ENCODE data around the gene CLTA. TPM values are rescaled to one million over a fixed set of nuclear protein-coding genes. Genes with fewer than 3 reads are reported as not detected.

The CLTA gene
- total and polyA plus RNA-seq, 7 experiments from 2014 or later: 32.2 to 140 (median 72.0) TPM

DNA sequence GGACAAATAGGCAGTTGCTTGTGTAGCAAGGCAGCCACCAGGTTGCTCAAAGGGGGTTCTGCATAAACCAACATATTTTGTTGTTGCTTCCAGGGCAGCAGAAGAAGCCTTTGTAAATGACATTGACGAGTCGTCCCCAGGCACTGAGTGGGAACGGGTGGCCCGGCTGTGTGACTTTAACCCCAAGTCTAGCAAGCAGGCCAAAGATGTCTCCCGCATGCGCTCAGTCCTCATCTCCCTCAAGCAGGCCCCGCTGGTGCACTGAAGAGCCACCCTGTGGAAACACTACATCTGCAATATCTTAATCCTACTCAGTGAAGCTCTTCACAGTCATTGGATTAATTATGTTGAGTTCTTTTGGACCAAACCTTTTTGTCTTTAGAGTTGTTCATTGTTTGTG is 20.8 kb downstream of the CLTA start:
- Mint-ChIP-seq H3K9me3 (no peaks in the 10 kb centered on the region), H3K4me3 (no peak overlapping the region), H3K36me3 (peaks cover 10 to 57% (median 20%) of the 10 kb centered on the region in 5 donors), H3K4me1 (peaks cover 28 to 80% (median 65%) of the 10 kb centered on the region in 7 donors), H3K27me3 (no peaks in the 10 kb centered on the region), H3K27ac (peak overlapping the region in 6 of 9 donors; percentile 28 to 54 (median 38))
- intact Hi-C loops (cut with micrococcal nuclease): no loop called here
- no peak overlapping the region for H3K27ac ChIP-seq (ENCODE audit: low read depth, low read length)
- H3K4me1 ChIP-seq (ENCODE audit: control insufficient read depth in 2 of 2, insufficient read depth in 2 of 2, low read length in 2 of 2): peaks cover 5 to 12% of the 10 kb centered on the region in 2 donors
- H3K36me3 ChIP-seq (ENCODE audit: control insufficient read depth in 2 of 3, insufficient read depth in 3 of 3, low read length in 3 of 3): peaks cover 3 to 77% (median 24%) of the 10 kb centered on the region in 3 experiments
- no peaks in the 10 kb centered on the region for H3K27me3 ChIP-seq (ENCODE audit: control insufficient read depth in 2 of 2, insufficient read depth in 2 of 2, low read length in 2 of 2)
- no peaks in the 10 kb centered on the region for H3K9me3 ChIP-seq (ENCODE audit: control insufficient read depth in 2 of 3, low read length in 3 of 3)
- no peak for DNase-seq
- H3K4me3 ChIP-seq (ENCODE audit: low read length): no peak overlapping the region
- POLR2A ChIA-PET: no interaction called here
- CTCF ChIA-PET: no interaction called here
- ATAC-seq: no peak

DNA sequence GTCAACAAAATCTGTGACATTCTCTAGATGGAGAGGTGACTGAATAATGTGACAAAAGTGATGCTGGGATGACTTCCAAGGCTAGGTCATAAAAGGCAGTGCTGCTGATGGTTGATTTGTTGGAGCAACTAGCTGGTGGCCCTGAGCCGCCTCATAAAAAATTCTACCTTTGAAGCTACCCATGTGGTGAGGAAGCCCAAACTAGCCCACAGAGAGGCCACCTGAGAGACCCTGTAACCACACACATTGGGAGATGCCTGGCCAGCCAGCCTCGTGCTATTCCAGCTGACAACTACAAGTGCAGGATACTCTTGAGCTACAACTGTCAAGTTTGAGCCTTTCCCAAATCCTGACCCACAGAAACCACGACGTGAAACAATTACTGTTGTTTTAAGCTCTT is 22.7 kb downstream of the CLTA start:
- Mint-ChIP-seq H3K4me1 (peaks cover 30 to 78% (median 63%) of the 10 kb centered on the region in 7 donors), H3K36me3 (peaks cover 13 to 47% (median 23%) of the 10 kb centered on the region in 5 donors), H3K9me3 (no peaks in the 10 kb centered on the region), H3K27me3 (no peaks in the 10 kb centered on the region), H3K27ac (peak overlapping the region in 5 of 9 donors; percentile 25 to 71 (median 61)), H3K4me3 (no peak overlapping the region)
- ATAC-seq (no peak), DNase-seq (no peak)
- Histone ChIP-seq H3K9me3 (ENCODE audit: control insufficient read depth in 2 of 3, low read length in 3 of 3) (no peaks in the 10 kb centered on the region), H3K27me3 (ENCODE audit: control insufficient read depth in 2 of 2, insufficient read depth in 2 of 2, low read length in 2 of 2) (no peaks in the 10 kb centered on the region), H3K4me3 (ENCODE audit: low read length) (no peak overlapping the region), H3K36me3 (ENCODE audit: control insufficient read depth in 2 of 3, insufficient read depth in 3 of 3, low read length in 3 of 3) (peaks cover 0 to 69% (median 21%) of the 10 kb centered on the region in 3 experiments), H3K27ac (ENCODE audit: low read depth, low read length) (no peak overlapping the region), H3K4me1 (ENCODE audit: control insufficient read depth in 2 of 2, insufficient read depth in 2 of 2, low read length in 2 of 2) (peaks cover under 1 to 17% of the 10 kb centered on the region in 2 donors)
- CTCF ChIA-PET: no interaction called here
- POLR2A ChIA-PET: interaction anchor here (0.6 to 1.6 kb wide), 5 partner anchors 11 to 81 kb away, joined by 3 to 4 read pairs (median 3); partner anchors contain the start of gene CLTA
- intact Hi-C loops (cut with micrococcal nuclease): no loop called here

DNA sequence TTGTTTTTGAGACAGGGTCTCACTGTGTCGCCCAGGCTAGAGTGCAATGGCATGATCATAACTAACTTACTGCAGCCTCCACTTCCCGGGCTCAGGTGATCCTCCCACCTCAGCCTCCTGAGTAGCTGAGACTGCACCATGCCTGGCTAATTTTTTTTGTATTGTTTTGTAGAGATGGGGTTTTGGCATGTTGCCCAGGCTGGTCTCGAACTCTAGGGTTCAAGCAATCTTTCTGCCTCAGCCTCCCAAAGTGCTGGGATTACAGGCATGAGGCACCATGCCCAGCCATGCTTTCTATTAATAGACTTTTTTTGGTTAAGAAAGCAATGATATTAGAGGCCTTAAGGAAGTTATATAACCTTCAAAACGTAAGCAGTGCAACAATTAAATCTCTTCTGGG is 23.3 kb downstream of the CLTA start:
- Histone ChIP-seq H3K27ac (ENCODE audit: low read depth, low read length) (no peak overlapping the region), H3K9me3 (ENCODE audit: control insufficient read depth in 2 of 3, low read length in 3 of 3) (no peaks in the 10 kb centered on the region), H3K4me3 (ENCODE audit: low read length) (no peak overlapping the region), H3K4me1 (ENCODE audit: control insufficient read depth in 2 of 2, insufficient read depth in 2 of 2, low read length in 2 of 2) (peaks cover 0 to 18% of the 10 kb centered on the region in 2 donors), H3K36me3 (ENCODE audit: control insufficient read depth in 2 of 3, insufficient read depth in 3 of 3, low read length in 3 of 3) (peaks cover 0 to 69% (median 16%) of the 10 kb centered on the region in 3 experiments), H3K27me3 (ENCODE audit: control insufficient read depth in 2 of 2, insufficient read depth in 2 of 2, low read length in 2 of 2) (no peaks in the 10 kb centered on the region)
- Mint-ChIP-seq H3K9me3 (no peaks in the 10 kb centered on the region), H3K4me3 (no peak overlapping the region), H3K4me1 (peaks cover 34 to 78% (median 63%) of the 10 kb centered on the region in 7 donors), H3K27ac (peak overlapping the region in 3 of 9 donors; percentile 35 to 71 (median 61)), H3K27me3 (no peaks in the 10 kb centered on the region), H3K36me3 (peaks cover 13 to 48% (median 23%) of the 10 kb centered on the region in 5 donors)
- ATAC-seq (no peak), DNase-seq (no peak)
- intact Hi-C loops (cut with micrococcal nuclease): no loop called here
- ChIA-PET CTCF (no interaction called here), POLR2A (interaction anchor here (1.0 to 1.6 kb wide), 3 partner anchors 12 to 23 kb away, joined by 3 to 4 read pairs (median 4); partner anchors contain the start of gene CLTA)

DNA sequence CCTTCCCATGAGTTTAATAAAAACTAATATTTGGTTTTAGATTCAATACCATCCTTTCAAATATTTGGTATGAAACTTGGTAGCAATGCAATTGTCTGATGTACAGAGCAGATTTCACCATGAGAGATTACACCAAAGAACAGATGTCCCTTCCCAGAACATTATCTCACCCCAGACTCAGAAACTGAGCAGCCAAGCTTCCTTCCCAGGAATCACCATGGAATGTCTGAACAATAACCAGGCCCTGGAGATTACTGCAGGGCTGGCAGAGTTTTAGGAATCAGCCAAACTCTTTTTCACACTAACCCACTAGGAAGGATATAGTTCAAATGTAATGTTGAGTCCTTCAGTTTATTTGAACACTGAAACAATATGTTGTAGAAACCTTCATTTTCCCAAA is 23.9 kb downstream of the CLTA start:
- Histone ChIP-seq H3K4me3 (ENCODE audit: low read length) (no peak overlapping the region), H3K4me1 (ENCODE audit: control insufficient read depth in 2 of 2, insufficient read depth in 2 of 2, low read length in 2 of 2) (peaks cover 0 to 18% of the 10 kb centered on the region in 2 donors), H3K27ac (ENCODE audit: low read depth, low read length) (peak overlapping the region; percentile 18), H3K27me3 (ENCODE audit: control insufficient read depth in 2 of 2, insufficient read depth in 2 of 2, low read length in 2 of 2) (no peaks in the 10 kb centered on the region), H3K9me3 (ENCODE audit: control insufficient read depth in 2 of 3, low read length in 3 of 3) (no peaks in the 10 kb centered on the region), H3K36me3 (ENCODE audit: control insufficient read depth in 2 of 3, insufficient read depth in 3 of 3, low read length in 3 of 3) (peaks cover 0 to 69% (median 16%) of the 10 kb centered on the region in 3 experiments)
- CTCF ChIA-PET: no interaction called here
- ATAC-seq: no peak
- H3K9me3 Mint-ChIP-seq: no peaks in the 10 kb centered on the region
- H3K27me3 Mint-ChIP-seq: no peaks in the 10 kb centered on the region
- POLR2A ChIA-PET: no interaction called here
- H3K4me1 Mint-ChIP-seq: peaks cover 30 to 77% (median 63%) of the 10 kb centered on the region in 7 donors
- H3K27ac Mint-ChIP-seq: peak overlapping the region in 7 of 9 donors; percentile 7 to 86 (median 52)
- intact Hi-C loops (cut with micrococcal nuclease): no loop called here
- DNase-seq: no peak
- H3K4me3 Mint-ChIP-seq: no peak overlapping the region
- H3K36me3 Mint-ChIP-seq: peaks cover 13 to 46% (median 23%) of the 10 kb centered on the region in 5 donors

DNA sequence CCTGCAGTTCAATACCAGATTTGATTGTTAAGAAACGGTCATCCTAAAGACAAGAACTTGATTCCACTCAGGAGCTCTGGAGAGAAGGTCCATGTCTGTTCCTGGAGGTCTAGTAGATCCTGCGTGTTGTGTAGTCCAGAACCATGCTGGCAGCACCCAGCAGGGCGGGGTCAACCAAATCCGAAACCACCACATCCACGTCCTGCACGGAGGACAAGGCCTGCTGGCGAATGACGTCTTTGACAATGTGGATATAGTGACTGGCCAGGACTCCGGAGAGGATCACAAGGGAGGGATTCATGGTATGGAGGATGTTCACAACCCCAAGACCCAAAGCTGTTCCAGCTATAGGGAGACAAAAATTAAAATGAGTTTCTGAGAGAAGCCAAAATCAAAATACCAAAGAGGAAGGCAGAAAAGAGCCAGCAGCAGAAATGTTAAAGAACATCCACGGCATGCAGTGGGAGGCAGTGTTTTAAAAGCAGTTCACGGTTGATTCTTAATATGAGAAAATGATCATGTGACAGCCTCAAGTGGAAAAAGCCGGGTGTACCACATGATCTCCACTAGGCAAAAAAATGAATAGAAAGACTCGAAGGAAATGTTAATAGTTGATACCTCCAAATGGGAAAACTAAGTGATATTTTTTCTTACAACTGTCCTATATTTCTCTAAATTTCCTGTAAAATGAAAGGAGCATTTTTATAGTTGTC is 26.7 kb downstream of the CLTA start:
- peaks cover 0 to 3% (median 0%) of the 10 kb centered on the region in 3 experiments for H3K9me3 ChIP-seq (ENCODE audit: control insufficient read depth in 2 of 3, low read length in 3 of 3)
- POLR2A ChIA-PET: interaction anchor here (0.6 kb wide), 1 partner anchor 15 kb away, joined by 3 read pairs; no protein-coding TSS in a partner anchor
- H3K4me3 ChIP-seq (ENCODE audit: low read length): no peak overlapping the region
- DNase-seq: peak in 1 of 9 donors; percentile 6
- intact Hi-C loops (cut with micrococcal nuclease): no loop called here
- CTCF ChIA-PET: interaction anchor here (1.2 to 1.7 kb wide), 3 partner anchors 28 to 115 kb away, joined by 3 to 4 read pairs (median 3); no protein-coding TSS in a partner anchor
- H3K36me3 ChIP-seq (ENCODE audit: control insufficient read depth in 2 of 3, insufficient read depth in 3 of 3, low read length in 3 of 3): peaks cover 3 to 69% (median 6%) of the 10 kb centered on the region in 3 experiments
- Mint-ChIP-seq H3K4me3 (peak overlapping the region in 2 of 10 donors; percentile 42 to 64), H3K27ac (peak overlapping the region; percentile 29 to 86 (median 72)), H3K36me3 (peaks cover 3 to 42% (median 18%) of the 10 kb centered on the region in 5 donors), H3K9me3 (peaks cover 0 to 5% (median 0%) of the 10 kb centered on the region in 11 donors), H3K4me1 (peaks cover 24 to 55% (median 48%) of the 10 kb centered on the region in 7 donors), H3K27me3 (no peaks in the 10 kb centered on the region)
- H3K4me1 ChIP-seq (ENCODE audit: control insufficient read depth in 2 of 2, insufficient read depth in 2 of 2, low read length in 2 of 2): peaks cover 0 to 18% of the 10 kb centered on the region in 2 donors
- no peak for ATAC-seq
- no peaks in the 10 kb centered on the region for H3K27me3 ChIP-seq (ENCODE audit: control insufficient read depth in 2 of 2, insufficient read depth in 2 of 2, low read length in 2 of 2)
- peak overlapping the region; percentile 36 for H3K27ac ChIP-seq (ENCODE audit: low read depth, low read length)

DNA sequence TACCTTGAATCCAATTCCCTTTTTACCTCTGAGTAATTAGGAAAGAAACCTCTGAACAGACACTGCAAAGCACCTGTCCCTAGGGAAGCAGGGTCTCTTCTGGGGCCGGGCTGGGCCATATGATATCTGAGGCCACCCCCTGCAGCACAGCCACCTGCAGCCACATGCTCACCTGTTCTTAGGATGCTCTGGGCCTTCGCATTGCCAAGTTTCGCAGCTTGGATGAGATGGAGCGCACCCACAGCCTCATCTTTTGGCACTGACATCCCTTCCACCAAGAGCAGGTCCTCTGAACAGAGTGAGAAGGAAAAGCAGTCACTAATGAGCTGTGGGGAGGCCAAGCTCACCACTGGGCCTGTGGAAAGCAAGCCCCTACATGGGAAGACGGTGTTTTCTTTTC is 27.3 kb downstream of the CLTA start:
- Histone ChIP-seq H3K9me3 (ENCODE audit: control insufficient read depth in 2 of 3, low read length in 3 of 3) (peaks cover 0 to 9% (median 0%) of the 10 kb centered on the region in 3 experiments), H3K4me1 (ENCODE audit: control insufficient read depth in 2 of 2, insufficient read depth in 2 of 2, low read length in 2 of 2) (peaks cover 0 to 18% of the 10 kb centered on the region in 2 donors), H3K4me3 (ENCODE audit: low read length) (no peak overlapping the region), H3K27me3 (ENCODE audit: control insufficient read depth in 2 of 2, insufficient read depth in 2 of 2, low read length in 2 of 2) (no peaks in the 10 kb centered on the region), H3K36me3 (ENCODE audit: control insufficient read depth in 2 of 3, insufficient read depth in 3 of 3, low read length in 3 of 3) (peaks cover 6 to 69% (median 7%) of the 10 kb centered on the region in 3 experiments), H3K27ac (ENCODE audit: low read depth, low read length) (peak overlapping the region; percentile 36)
- Mint-ChIP-seq H3K27ac (peak overlapping the region in 8 of 9 donors; percentile 29 to 86 (median 72)), H3K4me1 (peaks cover 22 to 53% (median 46%) of the 10 kb centered on the region in 7 donors), H3K27me3 (no peaks in the 10 kb centered on the region), H3K36me3 (peaks cover 3 to 47% (median 24%) of the 10 kb centered on the region in 5 donors), H3K9me3 (peaks cover 0 to 11% (median 4%) of the 10 kb centered on the region in 11 donors), H3K4me3 (peak overlapping the region in 2 of 10 donors; percentile 42 to 64)
- no peak for ATAC-seq
- POLR2A ChIA-PET: no interaction called here
- CTCF ChIA-PET: interaction anchor here (1.2 kb wide), 1 partner anchor 116 kb away, joined by 3 read pairs; no protein-coding TSS in a partner anchor
- intact Hi-C loops (cut with micrococcal nuclease): loop anchor here in 1 of 2 donors (1.0 kb wide), 1 partner anchor 28 kb away; the partner anchor contains the start of gene CLTA
- DNase-seq: no peak
